HG03378 (cell line): ENCODE data around the gene PSMD8.

Source experiments
- ATAC-seq: cut with Tn5 transposase; IDR thresholded peaks from one replicate; pipeline ENCODE4 v1.9.1; 2021; ENCODE audit warnings: mild to moderate bottlenecking, moderate library complexity; ENCODE audit not compliant: unreplicated experiment

The PSMD8 gene

GRCh38 chr19:38386971-38387549 lies 12.7 kb downstream of the PSMD8 start:
- no peak for ATAC-seq

- ATAC-seq = no peak
These were observed 13.4 kb downstream of the PSMD8 start, which contains the start of gene GGN for GRCh38 chr19:38387550-38388348. TSS of gene GGN (minus strand) at chr19:38388034. CDS start at chr19:38387261, 773 bp downstream.

GRCh38 chr19:38388349-38389100 lies 14.2 kb downstream of the PSMD8 start, which contains the start of gene SPRED3:
TSS of gene SPRED3 (plus strand) at chr19:38388697. CDS start at chr19:38390303, 1,606 bp downstream.
- ATAC-seq = no peak

GRCh38 chr19:38389101-38389925 lies 14.9 kb downstream of the PSMD8 start:
- ATAC-seq = no peak

DNA sequence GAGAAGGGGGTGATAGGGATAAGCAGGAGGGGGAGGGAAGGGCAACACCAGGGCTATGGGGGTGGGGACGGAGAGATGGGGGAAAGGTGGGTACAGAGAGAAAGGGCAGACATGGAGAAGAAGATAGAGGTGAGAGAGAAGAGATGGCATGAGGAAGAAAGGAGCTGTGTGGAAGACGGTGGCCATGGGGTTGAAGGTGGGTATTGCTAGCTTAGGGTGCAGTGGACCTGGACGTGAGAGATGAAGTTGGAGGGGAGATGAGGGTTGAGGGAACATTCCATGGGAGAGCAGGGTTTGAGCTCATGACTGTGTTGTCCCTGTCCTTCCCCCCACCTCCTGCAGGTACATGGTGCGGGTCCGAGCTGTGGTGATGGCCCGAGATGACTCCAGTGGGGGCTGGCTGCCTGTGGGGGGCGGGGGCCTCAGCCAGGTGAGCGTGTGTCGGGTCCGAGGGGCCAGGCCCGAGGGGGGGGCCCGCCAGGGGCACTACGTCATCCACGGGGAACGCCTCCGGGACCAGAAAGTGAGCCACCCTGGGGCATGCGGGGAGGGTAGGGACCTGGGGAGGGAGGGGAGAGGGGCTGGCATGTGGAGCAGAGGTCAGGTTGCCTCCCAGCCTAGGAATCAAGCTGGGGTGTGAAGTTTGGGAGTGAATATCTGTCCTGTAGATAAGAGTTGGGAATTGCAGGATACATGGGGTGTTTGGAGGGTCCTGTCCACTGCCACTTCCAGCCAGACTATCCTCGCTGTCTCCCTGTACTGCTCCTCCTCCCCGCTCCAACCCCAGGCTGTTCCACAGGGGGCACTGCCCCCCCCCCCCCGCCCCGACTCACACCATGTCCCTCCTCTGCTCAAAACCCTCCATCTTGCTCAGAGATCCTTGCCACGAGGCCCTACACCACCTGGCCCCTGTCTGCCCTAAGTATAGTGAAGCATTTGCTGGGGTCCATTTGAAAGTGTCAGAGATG lies 15.9 kb downstream of the PSMD8 start:
- ATAC-seq = no peak

DNA sequence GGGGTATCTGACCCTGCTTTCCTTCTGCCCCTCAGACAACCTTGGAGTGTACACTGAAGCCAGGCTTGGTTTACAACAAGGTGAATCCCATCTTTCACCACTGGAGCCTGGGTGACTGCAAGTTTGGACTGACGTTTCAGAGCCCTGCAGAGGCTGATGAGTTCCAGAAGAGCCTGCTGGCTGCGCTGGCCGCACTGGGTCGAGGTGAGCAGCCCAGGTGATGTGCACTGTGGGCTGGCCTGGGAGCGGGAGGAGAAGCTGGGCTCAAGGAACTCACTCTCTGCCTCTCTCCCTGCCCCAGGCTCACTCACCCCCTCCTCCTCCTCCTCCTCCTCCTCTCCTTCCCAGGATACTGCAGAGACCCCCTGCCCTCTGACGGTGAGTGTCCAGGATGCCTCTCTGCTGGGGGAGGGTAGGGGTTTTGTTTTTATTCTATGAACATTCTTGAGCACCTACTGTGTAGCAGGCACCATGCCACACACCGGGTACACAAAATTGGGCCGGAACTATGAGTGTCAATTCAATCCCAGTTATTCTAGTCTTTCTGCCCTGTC lies 17.6 kb downstream of the PSMD8 start:
- ATAC-seq = no peak

DNA sequence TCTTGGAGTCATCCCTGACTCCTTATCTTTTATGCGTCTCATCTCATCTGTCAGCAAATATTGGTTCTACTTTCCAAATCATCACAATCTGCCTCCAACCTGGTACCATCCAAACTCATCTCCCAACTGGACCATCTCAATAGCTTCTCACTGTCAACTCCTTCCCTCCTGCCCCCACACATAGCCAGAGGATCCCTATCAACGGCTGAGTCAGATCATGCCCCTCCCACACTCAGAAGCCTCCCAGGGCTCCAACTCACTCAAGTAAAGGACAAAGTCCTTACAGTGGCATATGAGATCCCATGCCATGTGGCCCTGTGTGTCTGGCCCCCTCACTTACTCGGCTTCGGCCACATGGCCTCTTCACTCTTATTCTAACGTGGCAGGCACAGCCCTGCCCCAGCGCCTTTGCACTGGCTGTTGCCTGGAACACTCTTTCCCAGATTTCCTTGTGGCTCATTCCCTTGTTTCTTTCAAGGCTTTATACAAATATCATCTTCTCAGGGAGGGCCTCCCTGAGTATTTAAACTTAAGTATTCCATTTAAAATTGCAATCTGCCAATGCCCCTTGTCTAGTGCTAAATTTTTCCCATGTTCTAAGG lies 18.4 kb downstream of the PSMD8 start:
- no peak for ATAC-seq

GRCh38 chr19:38394488-38394887 lies 20.1 kb downstream of the PSMD8 start:
- no peak for ATAC-seq

DNA sequence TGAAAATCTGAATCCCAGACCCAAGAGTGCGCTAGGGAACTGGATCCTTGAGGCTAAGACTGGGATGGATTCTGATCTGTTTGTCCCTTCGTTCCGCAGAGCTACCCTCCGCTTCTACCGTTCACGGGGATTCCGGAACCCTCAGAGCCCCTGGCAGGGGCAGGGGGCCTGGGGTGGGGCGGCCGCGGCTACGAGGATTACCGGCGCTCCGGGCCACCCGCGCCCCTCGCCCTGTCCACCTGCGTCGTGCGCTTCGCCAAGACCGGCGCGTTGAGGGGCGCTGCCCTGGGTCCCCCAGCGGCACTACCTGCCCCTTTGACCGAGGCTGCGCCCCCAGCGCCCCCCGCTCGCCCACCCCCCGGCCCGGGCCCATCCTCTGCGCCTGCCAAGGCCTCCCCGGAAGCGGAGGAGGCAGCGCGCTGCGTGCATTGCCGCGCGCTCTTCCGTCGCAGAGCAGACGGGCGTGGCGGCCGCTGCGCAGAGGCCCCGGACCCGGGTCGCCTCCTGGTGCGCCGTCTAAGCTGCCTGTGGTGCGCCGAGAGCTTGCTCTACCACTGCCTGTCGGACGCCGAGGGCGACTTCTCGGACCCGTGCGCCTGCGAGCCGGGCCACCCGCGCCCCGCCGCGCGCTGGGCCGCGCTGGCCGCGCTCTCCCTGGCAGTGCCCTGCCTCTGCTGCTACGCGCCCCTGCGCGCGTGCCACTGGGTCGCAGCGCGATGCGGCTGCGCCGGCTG lies 21.2 kb downstream of the PSMD8 start:
- no peak for ATAC-seq

GRCh38 chr19:38399081-38399480 lies 24.7 kb downstream of the PSMD8 start:
- ATAC-seq = no peak

GRCh38 chr19:38399537-38399936 lies 25.2 kb downstream of the PSMD8 start:
- no peak for ATAC-seq

DNA sequence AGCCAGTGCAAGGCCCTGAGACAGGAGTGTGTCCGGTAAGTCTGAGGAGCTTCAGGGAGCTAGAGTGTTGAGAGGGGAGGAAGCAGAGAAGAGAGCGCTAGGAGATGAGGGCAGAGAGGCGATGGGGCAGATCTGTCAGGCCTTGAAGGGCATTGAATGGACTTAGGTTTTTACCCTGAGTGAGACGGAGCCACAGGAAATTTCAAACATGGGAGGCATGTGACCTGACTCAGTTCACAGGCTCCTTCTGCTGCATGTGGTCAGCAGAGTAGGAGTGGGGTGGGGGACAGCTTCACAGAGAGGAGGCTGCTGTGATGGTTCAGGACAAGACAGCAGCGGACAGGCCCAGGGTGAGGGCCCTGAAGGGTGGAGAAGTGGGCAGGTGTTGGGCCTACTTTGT lies 26.0 kb downstream of the PSMD8 start:
- ATAC-seq = no peak

DNA sequence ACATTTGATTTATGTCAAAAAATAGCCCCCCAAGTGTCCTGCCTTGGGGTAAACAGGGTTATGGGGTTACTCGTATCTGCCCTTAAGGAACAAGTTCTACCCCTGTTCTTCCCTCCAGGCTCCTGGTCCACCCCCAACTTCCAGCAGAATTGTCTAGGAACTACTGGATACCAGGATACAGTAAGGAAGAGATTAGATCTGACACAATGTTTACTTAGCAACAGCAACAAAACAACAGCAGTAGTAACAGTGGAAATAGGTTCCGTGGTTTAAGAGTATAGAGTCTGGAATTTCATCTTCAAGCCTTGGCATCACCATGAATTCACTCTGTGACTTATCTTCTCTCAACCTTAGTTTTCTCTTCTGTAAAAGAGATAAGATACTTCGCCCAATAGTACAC lies 26.8 kb downstream of the PSMD8 start:
- no peak for ATAC-seq

DNA sequence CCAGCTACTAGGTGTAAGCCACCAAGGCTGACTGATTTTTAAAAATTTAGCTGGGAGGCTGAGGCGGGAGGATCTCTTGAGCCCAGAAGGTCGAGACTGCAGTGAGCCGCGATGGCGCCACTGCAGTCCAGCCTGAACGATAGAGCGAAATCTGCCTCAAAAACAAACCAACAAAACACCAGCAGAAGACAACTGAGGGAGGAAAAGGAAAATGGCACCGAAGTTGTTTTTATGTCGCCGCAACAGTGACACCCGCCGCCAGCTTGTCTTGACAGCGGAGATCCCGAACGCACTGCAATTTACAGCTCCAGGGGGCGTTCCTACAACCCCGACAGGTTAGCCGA lies 28.2 kb downstream of the PSMD8 start:
- ATAC-seq = peak; percentile 3

- peak; percentile 89 for ATAC-seq
These were observed 28.8 kb downstream of the PSMD8 start, which contains the start of gene FAM98C for GRCh38 chr19:38402967-38403674. TSS of gene FAM98C (plus strand) at chr19:38403093. CDS start at chr19:38403154, 61 bp downstream.

DNA sequence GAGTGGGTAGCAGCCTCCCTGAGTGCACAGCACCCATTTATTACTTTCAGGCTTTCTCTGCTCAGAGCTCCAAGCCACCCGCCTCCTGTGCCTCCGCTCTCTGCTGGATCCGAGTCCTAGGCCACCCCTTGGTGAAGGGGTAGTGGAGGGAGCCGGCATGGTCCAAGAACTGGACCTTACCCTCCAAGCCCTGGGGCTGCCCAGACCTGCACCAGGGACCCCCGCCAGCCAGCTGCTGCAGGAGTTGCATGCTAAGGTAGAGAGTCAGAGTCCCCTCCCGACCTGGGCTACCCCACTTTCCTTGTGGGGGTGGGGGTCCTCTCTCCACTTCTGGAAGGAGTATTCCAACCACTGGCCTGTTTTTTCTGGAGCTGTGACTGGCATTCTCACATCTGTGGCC lies 30.5 kb downstream of the PSMD8 start:
- no peak for ATAC-seq

DNA sequence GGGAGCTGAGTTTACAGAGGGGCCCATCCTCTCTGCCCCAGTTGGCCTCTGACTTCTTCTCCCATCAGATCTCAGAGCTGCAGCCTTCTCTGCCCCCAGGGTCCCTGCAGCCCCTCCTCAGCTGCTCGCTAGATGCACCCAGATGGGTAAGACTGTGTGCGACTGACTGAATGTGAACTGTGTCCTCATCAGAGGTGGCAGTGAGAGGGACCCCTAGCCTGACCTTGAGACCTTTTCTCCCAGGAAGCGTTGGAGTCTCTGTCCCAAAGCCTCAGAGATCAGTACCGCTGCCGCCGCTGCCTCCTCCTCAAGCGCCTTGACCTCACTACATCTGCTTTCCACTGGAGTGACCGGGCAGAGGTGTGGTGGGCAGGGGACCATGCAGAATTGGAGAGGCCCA lies 30.9 kb downstream of the PSMD8 start:
- no peak for ATAC-seq
